Right lobe of liver (tissue), 4 donors: ENCODE measurements around the gene FCMR.

Experiments
- CTCF ChIP-seq, 4 donors: fragments of 200-600 bp in 3 of 4; fragments of 450-650 bp in 1 of 4; IDR thresholded peaks; one replicate each; pipeline versions ENCODE4 v1.5.1 to v1.8.0; 2016 to 2022; ENCODE audit warnings: antibody characterized with exemption in 4 of 4, mild to moderate bottlenecking in 2 of 4
- POLR2A ChIP-seq: fragments of 450-650 bp; IDR thresholded peaks from one replicate; pipeline ENCODE4 v1.6.1; 2017; ENCODE audit warnings: antibody characterized with exemption, mild to moderate bottlenecking
- donor health status: DM: no; HTN: no; CAD: no.
- donor health status: DM: no; HTN: no; CAD: no.
- donor health status: DM: no; HTN: yes; CAD: no.

DNA sequence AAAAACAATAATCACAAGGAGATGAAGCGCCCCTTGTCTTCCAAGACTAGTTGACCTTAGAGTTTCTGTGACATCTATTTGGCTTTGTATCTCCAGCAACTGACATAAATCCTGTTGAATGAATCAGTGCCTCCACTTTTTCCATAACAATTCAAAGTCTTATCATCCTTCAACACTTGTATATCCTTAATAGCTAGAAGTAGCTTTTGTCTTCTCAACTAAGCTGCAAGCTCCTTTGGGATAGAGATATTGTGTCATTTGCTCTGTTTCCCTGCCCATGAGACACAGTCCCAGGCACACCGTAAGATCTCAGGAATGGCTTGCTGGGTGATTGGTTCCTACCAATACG lies 18.8 kb upstream of the FCMR start:
- no peak for TF ChIP-seq CTCF (IDR thresholded peaks at IDR 0.05)
- no peak for TF ChIP-seq POLR2A
